IMR-90 (cell line): ENCODE data around the gene FEV.

ENCODE experiments used
- BHLHE40 ChIP-seq: fragments of 150-350 bp; IDR thresholded peaks from 2 replicates; pipeline ENCODE4 v1.6.1; 2016; ENCODE audit warnings: mild to moderate bottlenecking, low read depth, low read length
- CEBPB ChIP-seq: IDR thresholded peaks from 2 replicates; pipeline ENCODE4 v1.6.1; 2012; ENCODE audit warnings: low read depth, low read length, improper control_type of control experiment
- CTCF ChIP-seq: conservative IDR thresholded peaks from 2 replicates; pipeline ENCODE4 v1.5.1; 2012; ENCODE audit warnings: mild to moderate bottlenecking, low read depth, low read length, improper control_type of control experiment
- FOS ChIP-seq: fragments of 150-350 bp; IDR thresholded peaks from 2 replicates; pipeline ENCODE4 v1.6.1; 2016; ENCODE audit warnings: low read depth, low read length
- MAFK ChIP-seq: IDR thresholded peaks from 2 replicates; pipeline ENCODE4 v1.6.1; 2012; ENCODE audit warnings: low read depth, low read length, improper control_type of control experiment
- MAZ ChIP-seq: IDR thresholded peaks from 2 replicates; pipeline ENCODE4 v1.6.1; 2012; ENCODE audit warnings: low read depth, mild to moderate bottlenecking, low read length, improper control_type of control experiment, moderate library complexity, borderline replicate concordance
- MXI1 ChIP-seq: IDR thresholded peaks from 2 replicates; pipeline ENCODE4 v1.6.1; 2012; ENCODE audit warnings: low read depth, mild to moderate bottlenecking, low read length, moderate library complexity, borderline replicate concordance
- NFE2L2 ChIP-seq: fragments of 150-350 bp; IDR thresholded peaks from 2 replicates; pipeline ENCODE4 v1.6.1; 2016; ENCODE audit warnings: low read depth, mild to moderate bottlenecking, low read length
- POLR2A ChIP-seq: IDR thresholded peaks from 2 replicates; pipeline ENCODE4 v1.6.1; 2012; ENCODE audit warnings: mild to moderate bottlenecking, low read depth, low read length
- RAD21 ChIP-seq: IDR thresholded peaks from 2 replicates; pipeline ENCODE4 v1.6.1; 2012; ENCODE audit warnings: low read length, improper control_type of control experiment
- RFX5 ChIP-seq: IDR thresholded peaks from 2 replicates; pipeline ENCODE4 v1.8.0; 2012; ENCODE audit warnings: low read depth, mild to moderate bottlenecking, low read length, moderate library complexity
- SMC3 ChIP-seq: fragments of 150-350 bp; IDR thresholded peaks from 2 replicates; pipeline ENCODE4 v1.6.1; 2016; ENCODE audit warnings: low read depth, mild to moderate bottlenecking, antibody characterized with exemption, low read length, moderate library complexity
- USF2 ChIP-seq: fragments of 150-350 bp; IDR thresholded peaks from 2 replicates; pipeline ENCODE4 v1.6.1; 2017; ENCODE audit warnings: mild to moderate bottlenecking, antibody characterized with exemption, low read length, low read depth

GRCh38 chr2:218961229-218961628 lies 23.8 kb downstream of the FEV start:
- TF ChIP-seq CTCF (no peak), RAD21 (no peak), POLR2A (no peak), USF2 (no peak), RFX5 (no peak), MAZ (no peak), MXI1 (no peak), FOS (no peak), CEBPB (no peak), NFE2L2 (no peak), MAFK (no peak), BHLHE40 (no peak), SMC3 (no peak)
